ENCODE measurements around the gene MSL3. TPM values are rescaled to one million over a fixed set of nuclear protein-coding genes. Genes with fewer than 3 reads are reported as not detected.
A peak's percentile ranks its signal among the peaks of the same experiment; 100 is the strongest.

The MSL3 gene
- polyA plus RNA-seq, 6 donors from 2014 or later, result 42.5 to 92.1 (median 79.3) TPM

GRCh38 chrX:11768039-11768438 is 10.0 kb downstream of the MSL3 start:
- Mint-ChIP-seq H3K36me3 (peaks cover 20 to 22% of the 10 kb centered on the region in 2 donors), H3K27me3 (no peaks in the 10 kb centered on the region), H3K4me3 (no peak overlapping the region), H3K9me3 (no peaks in the 10 kb centered on the region), H3K27ac (peak overlapping the region in 3 of 6 donors; percentile 37 to 91 (median 81)), H3K4me1 (peaks cover 24 to 35% (median 29%) of the 10 kb centered on the region in 3 donors)
- peak; percentile 5 for DNase-seq
- peak; percentile 62 to 74 for ATAC-seq (ENCODE audit: low read depth in 2 of 2)

DNA sequence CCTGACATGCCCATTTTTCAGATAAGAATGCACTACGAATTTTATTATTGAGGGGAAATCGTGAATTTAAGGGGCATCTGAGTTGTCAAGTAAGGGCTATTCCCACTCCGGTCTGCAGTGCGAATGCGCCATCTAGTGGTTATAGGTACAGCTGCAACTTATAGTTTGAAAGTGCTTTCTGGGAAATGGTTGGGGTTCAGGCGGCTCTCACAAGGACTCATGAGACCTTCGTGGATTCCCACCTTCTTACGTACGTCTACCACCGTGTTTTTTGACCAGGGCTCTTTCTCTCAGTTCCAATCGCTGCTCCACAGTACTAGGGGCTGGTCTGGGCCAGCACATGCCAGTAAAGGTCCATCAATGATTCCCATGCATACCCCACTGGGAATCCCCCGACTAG is 12.3 kb downstream of the MSL3 start:
- no peaks in the 10 kb centered on the region for H3K9me3 Mint-ChIP-seq
- ATAC-seq (ENCODE audit: low read depth in 2 of 2) (peak; percentile 76 to 84), DNase-seq (peak; percentile 52)
- no peaks in the 10 kb centered on the region for H3K27me3 Mint-ChIP-seq
- peaks cover under 1 to 16% of the 10 kb centered on the region in 2 donors for H3K36me3 Mint-ChIP-seq
- no peak overlapping the region for H3K4me3 Mint-ChIP-seq
- peak overlapping the region in 3 of 6 donors; percentile 29 to 60 (median 56) for H3K27ac Mint-ChIP-seq
- peaks cover 6 to 17% (median 12%) of the 10 kb centered on the region in 3 donors for H3K4me1 Mint-ChIP-seq

DNA sequence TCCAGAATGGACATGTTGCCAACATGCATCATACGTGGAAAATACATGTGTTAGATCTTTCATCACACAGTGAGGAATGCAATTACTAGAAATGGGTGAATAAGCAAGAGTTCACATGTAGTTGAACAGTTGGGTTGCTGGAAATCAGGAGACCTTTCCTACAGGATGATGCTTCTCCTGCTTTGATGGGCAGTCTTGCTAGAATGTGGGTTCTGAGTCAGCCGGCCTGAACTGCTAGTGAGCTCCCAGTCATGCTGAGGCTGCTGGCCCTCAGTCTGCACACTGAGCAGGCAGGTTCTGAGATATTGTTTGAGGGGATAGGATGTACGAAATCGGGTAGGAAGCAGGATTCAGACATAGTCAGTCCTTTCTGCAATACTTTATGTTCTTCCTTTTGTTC is 20.2 kb downstream of the MSL3 start:
- no peak overlapping the region for H3K4me3 Mint-ChIP-seq
- ATAC-seq (ENCODE audit: low read depth in 2 of 2) (no peak), DNase-seq (no peak)
- peaks cover 0 to 5% (median 0%) of the 10 kb centered on the region in 3 donors for H3K4me1 Mint-ChIP-seq
- H3K27ac Mint-ChIP-seq, result no peak overlapping the region
- peaks cover 0 to 2% (median 0%) of the 10 kb centered on the region in 7 donors for H3K9me3 Mint-ChIP-seq
- peaks cover 0 to 5% (median 0%) of the 10 kb centered on the region in 3 donors for H3K27me3 Mint-ChIP-seq
- peaks cover 8 to 11% of the 10 kb centered on the region in 2 donors for H3K36me3 Mint-ChIP-seq

GRCh38 chrX:11781133-11781532 is 23.1 kb downstream of the MSL3 start:
- Mint-ChIP-seq H3K36me3 (peaks cover 4 to 8% of the 10 kb centered on the region in 2 donors), H3K4me3 (no peak overlapping the region), H3K27me3 (peaks cover 0 to 5% (median 0%) of the 10 kb centered on the region in 3 donors), H3K4me1 (no peaks in the 10 kb centered on the region), H3K9me3 (peaks cover 0 to 2% (median 0%) of the 10 kb centered on the region in 7 donors), H3K27ac (no peak overlapping the region)
- no peak for DNase-seq
- no peak for ATAC-seq (ENCODE audit: low read depth in 2 of 2)

DNA sequence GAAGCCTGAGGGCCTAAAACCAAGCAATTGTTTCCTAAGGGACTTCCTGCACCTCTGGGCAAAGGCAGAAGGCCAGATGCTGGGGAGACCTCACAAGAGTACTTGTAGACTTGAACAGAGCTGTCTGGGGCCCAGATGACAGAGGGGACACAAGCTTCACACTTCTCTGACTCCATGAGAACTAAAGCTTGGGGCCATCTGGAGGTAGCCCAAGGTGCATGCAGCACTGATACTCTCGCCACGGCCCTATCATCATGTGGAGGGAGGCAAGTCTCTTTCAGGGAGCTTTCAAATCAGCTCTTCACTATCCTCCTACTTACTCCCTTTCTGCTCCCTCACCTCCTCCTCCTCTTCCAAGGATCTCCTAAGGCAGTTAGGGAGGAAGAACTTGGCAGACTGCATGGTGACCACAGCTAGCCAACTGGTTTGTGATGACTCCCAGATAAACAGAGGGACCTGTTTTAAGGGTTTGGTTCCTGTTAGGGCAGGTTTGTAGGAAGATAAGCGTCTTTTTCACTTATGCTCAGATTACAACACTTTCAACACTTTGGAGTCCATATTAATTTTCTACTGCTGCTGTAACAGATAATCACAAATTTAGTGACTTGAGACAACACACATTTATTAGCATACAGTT is 23.8 kb downstream of the MSL3 start:
- ATAC-seq (ENCODE audit: low read depth in 2 of 2) (no peak), DNase-seq (no peak)
- Mint-ChIP-seq H3K36me3 (peaks cover 4 to 8% of the 10 kb centered on the region in 2 donors), H3K4me3 (no peak overlapping the region), H3K9me3 (peaks cover 0 to 2% (median 0%) of the 10 kb centered on the region in 7 donors), H3K27ac (no peak overlapping the region), H3K27me3 (peaks cover 0 to 5% (median 0%) of the 10 kb centered on the region in 3 donors), H3K4me1 (no peaks in the 10 kb centered on the region)

DNA sequence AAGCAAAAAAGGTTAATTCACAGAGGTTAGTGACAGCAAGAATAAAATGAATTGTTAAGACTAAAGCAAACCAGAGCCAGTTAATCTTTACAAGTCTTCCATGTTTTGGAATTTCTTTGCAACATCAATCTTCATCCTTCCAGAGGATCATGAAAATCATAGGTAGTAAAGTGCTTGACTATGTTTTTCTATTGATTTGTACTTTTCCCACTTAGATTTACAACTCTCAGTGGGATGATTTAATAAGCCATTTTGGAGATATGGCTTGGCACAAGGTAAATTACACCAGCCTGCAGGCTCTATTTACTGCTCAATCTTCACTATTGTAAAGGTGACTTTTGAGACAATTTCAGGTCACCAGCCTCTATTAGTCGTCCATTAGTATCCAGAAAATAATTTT is 26.5 kb downstream of the MSL3 start:
- peaks cover 0 to 1% (median 0%) of the 10 kb centered on the region in 7 donors for H3K9me3 Mint-ChIP-seq
- peaks cover 0 to 10% (median 4%) of the 10 kb centered on the region in 3 donors for H3K4me1 Mint-ChIP-seq
- H3K4me3 Mint-ChIP-seq, result no peak overlapping the region
- ATAC-seq (ENCODE audit: low read depth in 2 of 2) (no peak), DNase-seq (no peak)
- H3K27ac Mint-ChIP-seq, result no peak overlapping the region
- peaks cover 0 to 3% of the 10 kb centered on the region in 2 donors for H3K36me3 Mint-ChIP-seq
- peaks cover 0 to 5% (median 0%) of the 10 kb centered on the region in 3 donors for H3K27me3 Mint-ChIP-seq

- DNase-seq, result no peak
- Mint-ChIP-seq H3K27me3 (peaks cover 0 to 5% (median 0%) of the 10 kb centered on the region in 3 donors), H3K27ac (no peak overlapping the region), H3K4me3 (peak overlapping the region in 3 of 8 donors; percentile 53 to 82 (median 54)), H3K9me3 (peaks cover 0 to 1% (median 0%) of the 10 kb centered on the region in 7 donors), H3K4me1 (peaks cover 0 to 16% (median 8%) of the 10 kb centered on the region in 3 donors), H3K36me3 (no peaks in the 10 kb centered on the region)
- ATAC-seq (ENCODE audit: low read depth in 2 of 2), result no peak
Observed at GRCh38 chrX:11786862-11787261, 28.8 kb downstream of the MSL3 start.

- peak overlapping the region; percentile 45 to 85 (median 62) for H3K4me3 Mint-ChIP-seq
- H3K9me3 Mint-ChIP-seq, result peaks cover 0 to 1% (median 0%) of the 10 kb centered on the region in 7 donors
- peaks cover 0 to 5% (median 0%) of the 10 kb centered on the region in 3 donors for H3K27me3 Mint-ChIP-seq
- H3K4me1 Mint-ChIP-seq, result peaks cover 0 to 21% (median 12%) of the 10 kb centered on the region in 3 donors
- peak; percentile 64 to 78 for ATAC-seq (ENCODE audit: low read depth in 2 of 2)
- peak overlapping the region in 1 of 6 donors; percentile 50 for H3K27ac Mint-ChIP-seq
- no peaks in the 10 kb centered on the region for H3K36me3 Mint-ChIP-seq
- peak; percentile 46 for DNase-seq
Observed at GRCh38 chrX:11787564-11787963, 29.5 kb downstream of the MSL3 start.

DNA sequence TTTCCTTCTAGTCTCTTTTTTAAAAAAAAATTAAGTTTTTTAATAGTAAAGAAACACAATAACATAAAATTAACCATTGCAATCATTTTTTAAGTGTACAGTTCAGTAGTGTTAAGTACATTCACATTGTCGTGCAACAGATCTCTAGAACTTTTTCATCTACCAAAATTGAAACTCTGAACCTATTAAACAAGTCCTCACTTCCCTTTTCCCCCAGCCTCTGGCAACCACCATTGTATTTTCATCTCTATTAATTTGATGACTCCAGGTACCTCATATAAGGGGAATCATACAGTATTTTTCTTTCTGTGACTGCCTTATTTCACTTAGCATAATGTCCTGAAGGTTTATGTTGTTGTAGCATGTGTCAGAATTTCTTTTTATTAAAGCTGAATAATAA is 31.8 kb downstream of the MSL3 start:
- no peak overlapping the region for H3K27ac Mint-ChIP-seq
- H3K27me3 Mint-ChIP-seq, result no peaks in the 10 kb centered on the region
- H3K4me3 Mint-ChIP-seq, result peak overlapping the region in 1 of 8 donors; percentile 1
- DNase-seq (peak; percentile 11), ATAC-seq (ENCODE audit: low read depth in 2 of 2) (peak; percentile 31 to 35)
- H3K9me3 Mint-ChIP-seq, result no peaks in the 10 kb centered on the region
- H3K36me3 Mint-ChIP-seq, result no peaks in the 10 kb centered on the region
- H3K4me1 Mint-ChIP-seq, result peaks cover 20 to 41% (median 29%) of the 10 kb centered on the region in 3 donors

GRCh38 chrX:11791090-11791489 is 33.1 kb downstream of the MSL3 start:
- H3K9me3 Mint-ChIP-seq, result no peaks in the 10 kb centered on the region

GRCh38 chrX:11791537-11791936 is 33.5 kb downstream of the MSL3 start:
- DNase-seq (no peak), ATAC-seq (ENCODE audit: low read depth in 2 of 2) (no peak)
- H3K9me3 Mint-ChIP-seq, result peaks cover 0 to under 1% (median 0%) of the 10 kb centered on the region in 7 donors
- no peaks in the 10 kb centered on the region for H3K36me3 Mint-ChIP-seq
- H3K4me3 Mint-ChIP-seq, result peak overlapping the region in 2 of 8 donors; percentile 3 to 12
- no peak overlapping the region for H3K27ac Mint-ChIP-seq
- H3K27me3 Mint-ChIP-seq, result no peaks in the 10 kb centered on the region
- peaks cover 22 to 41% (median 29%) of the 10 kb centered on the region in 3 donors for H3K4me1 Mint-ChIP-seq

More at GRCh38 chrX:11791090-11791489, 33.1 kb downstream of the MSL3 start:
- Mint-ChIP-seq H3K4me3 (peak overlapping the region in 2 of 8 donors; percentile 16 to 25), H3K36me3 (no peaks in the 10 kb centered on the region), H3K4me1 (peaks cover 22 to 41% (median 29%) of the 10 kb centered on the region in 3 donors), H3K27me3 (no peaks in the 10 kb centered on the region), H3K27ac (no peak overlapping the region)
- DNase-seq (no peak), ATAC-seq (ENCODE audit: low read depth in 2 of 2) (no peak)

DNA sequence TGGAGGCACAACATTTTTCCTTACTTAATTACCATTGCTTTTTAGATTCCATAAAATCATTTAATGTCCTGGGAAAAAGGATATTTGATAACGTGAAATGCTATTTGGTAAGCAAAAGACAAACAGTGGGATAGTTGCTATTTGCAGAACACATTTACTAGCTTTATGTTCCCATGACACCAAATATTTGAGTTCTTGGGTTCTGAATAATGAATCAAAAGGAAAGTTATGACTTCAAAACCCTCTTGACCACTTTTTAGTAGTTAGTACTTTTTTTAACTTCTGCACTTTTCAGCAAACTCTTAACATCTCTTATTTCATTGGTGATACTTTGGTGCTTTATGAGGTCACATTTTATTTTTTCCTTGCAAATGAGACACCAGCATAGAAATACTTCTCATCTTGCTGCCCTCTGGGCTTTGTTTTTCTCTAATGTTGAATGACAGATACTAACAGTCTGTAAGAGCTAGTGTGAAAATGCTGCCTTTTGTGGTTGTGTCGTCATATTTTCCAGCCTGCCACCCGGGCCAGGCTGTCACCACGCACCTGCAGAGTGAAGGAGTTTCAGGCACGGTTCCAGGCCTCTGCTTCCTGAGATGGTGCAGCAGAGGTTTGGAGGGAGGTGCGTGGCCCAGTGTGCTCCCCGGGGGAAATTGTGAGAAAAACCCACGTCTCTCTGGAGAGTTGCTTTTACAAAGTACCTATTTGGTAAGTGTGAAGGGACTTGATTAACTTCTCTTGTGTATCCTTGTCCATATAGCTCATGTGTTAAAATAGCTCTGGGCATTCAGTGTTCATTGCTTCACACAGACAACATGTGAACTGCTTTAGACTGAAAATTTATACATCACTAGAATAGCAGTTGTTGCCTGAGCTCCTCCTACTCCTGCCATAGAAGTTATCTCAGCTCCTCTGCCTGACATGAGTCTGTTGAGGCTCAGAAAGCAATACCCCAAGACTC is 34.7 kb downstream of the MSL3 start:
- Mint-ChIP-seq H3K27me3 (no peaks in the 10 kb centered on the region), H3K9me3 (peaks cover 0 to 8% (median 3%) of the 10 kb centered on the region in 7 donors), H3K36me3 (no peaks in the 10 kb centered on the region), H3K4me3 (peak overlapping the region; percentile 1 to 73 (median 44)), H3K27ac (peak overlapping the region in 5 of 6 donors; percentile 17 to 84 (median 43)), H3K4me1 (peaks cover 22 to 34% (median 28%) of the 10 kb centered on the region in 3 donors)
- DNase-seq (peak; percentile 31), ATAC-seq (ENCODE audit: low read depth in 2 of 2) (peak; percentile 85 to 90)

- Mint-ChIP-seq H3K27ac (peak overlapping the region in 3 of 6 donors; percentile 32 to 43 (median 42)), H3K27me3 (no peaks in the 10 kb centered on the region), H3K4me3 (peak overlapping the region in 1 of 8 donors; percentile 38), H3K9me3 (peaks cover 0 to 8% (median 4%) of the 10 kb centered on the region in 7 donors), H3K36me3 (no peaks in the 10 kb centered on the region), H3K4me1 (peaks cover 22 to 31% (median 25%) of the 10 kb centered on the region in 3 donors)
- ATAC-seq (ENCODE audit: low read depth in 2 of 2), result no peak
- DNase-seq, result no peak
Observed at GRCh38 chrX:11793734-11794133, 35.7 kb downstream of the MSL3 start.
